K562 (cell line): Measurements from ENCODE around the gene PATJ. TPM values are rescaled to one million over a fixed set of nuclear protein-coding genes. Genes with fewer than 3 reads are reported as not detected.
A peak's percentile ranks its signal among the peaks of the same experiment; 100 is the strongest.

Experiments used
- ETV1 ChIP-seq: fragments of 450-650 bp; conservative IDR thresholded peaks from 2 replicates; pipeline ENCODE4 v1.6.1; 2016; ENCODE audit warnings: missing genetic modification characterization, control low read depth, low read depth, missing compliant biosample characterization
- MGA ChIP-seq: fragments of 450-650 bp; IDR thresholded peaks from 2 replicates; pipeline ENCODE4 v1.6.1; 2016; ENCODE audit warnings: mild to moderate bottlenecking, moderate library complexity
- NBN ChIP-seq: fragments of 450-650 bp; IDR thresholded peaks from 2 replicates; pipeline ENCODE4 v1.6.1; 2016; ENCODE audit warnings: low read depth, mild to moderate bottlenecking
- NFYB ChIP-seq: IDR thresholded peaks from 2 replicates; pipeline ENCODE4 v1.6.1; 2011; ENCODE audit warnings: mild to moderate bottlenecking, moderate library complexity; ENCODE audit not compliant: insufficient read length; ENCODE audit errors: extremely low read depth
- REST ChIP-seq, 2 experiments: fragments of 450-650 bp; formaldehyde crosslinking in 1 of 2; IDR thresholded peaks; 2 replicates each; pipeline versions ENCODE4 v1.4.0 to v1.6.1; 2014 to 2020; ENCODE audit warnings: mild to moderate bottlenecking in 2 of 2, borderline replicate concordance in 1 of 2, low read depth in 1 of 2
- ZNF695 ChIP-seq: fragments of 450-650 bp; formaldehyde crosslinking; IDR thresholded peaks from 2 replicates; pipeline ENCODE4 v1.4.0; 2020; ENCODE audit warnings: mild to moderate bottlenecking, moderate library complexity
- polyA plus RNA-seq, 8 experiments: library from polyadenylated mRNA; depleted of rRNA in 4 of 8; stranded (reverse) in 5 of 8; unstranded in 3 of 8; fragments of >200 nt; fragmentation: Nextera tagmentation in 2 of 8; fragmentation: Illumina TruSeq in 1 of 8; extraction: Ambion mirVana in 2 of 8; extraction: Trizol in 1 of 8; gene quantifications; 2 replicates each; pipeline versions ENCODE4 v1.2.1 to v1.2.3, GENCODE V29; 2011 to 2014; ENCODE audit warnings: inconsistent platforms in 1 of 8, missing spikeins in 1 of 8
- total RNA-seq, 7 experiments: library from RNA; depleted of rRNA in 6 of 7; stranded (reverse); fragments of >200 nt in 6 of 7; fragmentation: Illumina TruSeq in 2 of 7; extraction: Trizol in 2 of 7; gene quantifications; 2 replicates each; pipeline versions ENCODE4 v1.2.1 to v1.2.3, GENCODE V29; 2011 to 2021; ENCODE audit warnings: low replicate concordance in 1 of 7

Gene PATJ
- total and polyA plus RNA-seq, 9 of the 15 experiments (the other 6 are each of a cell fraction or from before 2014, with no cell fraction given): 0.22 TPM; not detected in 8

- TF ChIP-seq REST (IDR thresholded peaks at IDR 0.05; ENCODE audit: borderline replicate concordance) (no peak), REST (CRISPR knock-in tag; IDR thresholded peaks at IDR 0.05; ENCODE audit: low read depth) (0 out of 2 replicates have a peak, but pooled peaks have one; percentile 36), ETV1 (tag) (peak; percentile 87), MGA (peak; percentile 79), NBN (peak; percentile 68; the same call in 1 of the 2 replicates), ZNF695 (CRISPR knock-in tag) (no peak), NFYB (peak; percentile 16)
Measured at GRCh38 chr1:61724813-61725694, 17.2 kb upstream of the PATJ start, which contains the start of gene TM2D1 (continued).
